ENCODE measurements around the gene TMTC1. TPM values are rescaled to one million over a fixed set of nuclear protein-coding genes. Genes with fewer than 3 reads are reported as not detected.

TMTC1 gene
- total RNA-seq, 1 experiment from 2014 or later, result 0.17 TPM

DNA sequence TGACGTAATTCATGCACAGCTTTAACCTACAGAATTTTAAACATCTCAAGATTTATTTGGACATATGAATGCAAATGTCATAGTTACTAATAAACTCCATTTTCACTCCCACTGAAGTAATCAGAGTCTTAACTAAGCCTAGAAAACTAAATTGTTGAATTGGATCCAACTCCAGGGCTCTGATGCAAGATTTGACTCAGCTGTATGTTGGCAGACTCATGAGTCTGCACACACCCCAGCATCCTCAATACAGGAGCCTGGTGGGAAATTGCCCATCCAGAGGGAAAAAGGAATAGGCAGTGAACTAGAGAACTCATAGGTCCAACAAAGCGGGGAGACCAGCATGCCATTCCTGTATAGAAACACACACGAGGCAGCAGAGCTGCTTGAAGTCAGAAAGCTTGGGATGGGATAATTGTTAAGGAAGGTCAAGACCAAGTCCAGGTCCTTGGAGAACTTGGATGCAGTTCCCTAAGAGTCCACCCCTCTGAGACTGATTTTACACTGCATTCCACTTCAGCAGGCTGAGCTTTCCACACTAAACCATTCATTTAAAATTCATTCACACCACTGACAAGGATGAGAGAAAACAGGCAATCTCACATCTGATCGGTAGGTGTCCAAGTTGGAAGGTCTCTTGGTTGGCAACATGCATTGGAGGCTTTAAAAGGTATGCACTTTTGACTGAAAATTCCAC, 14.4 kb downstream of the TMTC1 start:
- Mint-ChIP-seq H3K9me3 (ENCODE audit: low read depth, unreplicated experiment) (no peaks in the 10 kb centered on the region), H3K4me1 (ENCODE audit: low read depth, unreplicated experiment) (no peaks in the 10 kb centered on the region), H3K36me3 (ENCODE audit: insufficient read depth, unreplicated experiment) (no peaks in the 10 kb centered on the region), H3K27ac (ENCODE audit: unreplicated experiment) (no peak overlapping the region), H3K4me3 (ENCODE audit: low read depth, unreplicated experiment) (no peak overlapping the region), H3K27me3 (ENCODE audit: unreplicated experiment) (no peaks in the 10 kb centered on the region)
- CTCF ChIA-PET, result no interaction called here
- intact Hi-C loops (cut with micrococcal nuclease; ENCODE audit: unreplicated experiment), result no loop called here
- no peak for DNase-seq
- BruUV-seq (replicated peaks), result no TSS peak
- TF ChIP-seq, protein P1, sequence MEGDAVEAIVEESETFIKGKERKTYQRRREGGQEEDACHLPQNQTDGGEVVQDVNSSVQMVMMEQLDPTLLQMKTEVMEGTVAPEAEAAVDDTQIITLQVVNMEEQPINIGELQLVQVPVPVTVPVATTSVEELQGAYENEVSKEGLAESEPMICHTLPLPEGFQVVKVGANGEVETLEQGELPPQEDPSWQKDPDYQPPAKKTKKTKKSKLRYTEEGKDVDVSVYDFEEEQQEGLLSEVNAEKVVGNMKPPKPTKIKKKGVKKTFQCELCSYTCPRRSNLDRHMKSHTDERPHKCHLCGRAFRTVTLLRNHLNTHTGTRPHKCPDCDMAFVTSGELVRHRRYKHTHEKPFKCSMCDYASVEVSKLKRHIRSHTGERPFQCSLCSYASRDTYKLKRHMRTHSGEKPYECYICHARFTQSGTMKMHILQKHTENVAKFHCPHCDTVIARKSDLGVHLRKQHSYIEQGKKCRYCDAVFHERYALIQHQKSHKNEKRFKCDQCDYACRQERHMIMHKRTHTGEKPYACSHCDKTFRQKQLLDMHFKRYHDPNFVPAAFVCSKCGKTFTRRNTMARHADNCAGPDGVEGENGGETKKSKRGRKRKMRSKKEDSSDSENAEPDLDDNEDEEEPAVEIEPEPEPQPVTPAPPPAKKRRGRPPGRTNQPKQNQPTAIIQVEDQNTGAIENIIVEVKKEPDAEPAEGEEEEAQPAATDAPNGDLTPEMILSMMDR (IDR thresholded peaks at IDR 0.05; ENCODE audit: unreplicated experiment), result no peak

GRCh38 chr12:29768372-29768771, 15.4 kb downstream of the TMTC1 start:
- no peaks in the 10 kb centered on the region for H3K36me3 Mint-ChIP-seq (ENCODE audit: insufficient read depth, unreplicated experiment)
- no peaks in the 10 kb centered on the region for H3K4me1 Mint-ChIP-seq (ENCODE audit: low read depth, unreplicated experiment)
- H3K9me3 Mint-ChIP-seq (ENCODE audit: low read depth, unreplicated experiment), result no peaks in the 10 kb centered on the region
- CTCF ChIA-PET, result no interaction called here
- H3K4me3 Mint-ChIP-seq (ENCODE audit: low read depth, unreplicated experiment), result no peak overlapping the region
- no peaks in the 10 kb centered on the region for H3K27me3 Mint-ChIP-seq (ENCODE audit: unreplicated experiment)
- DNase-seq, result no peak
- TF ChIP-seq, protein P1 (IDR thresholded peaks at IDR 0.05; ENCODE audit: unreplicated experiment), result no peak
- intact Hi-C loops (cut with micrococcal nuclease; ENCODE audit: unreplicated experiment), result no loop called here
- no TSS peak for BruUV-seq (replicated peaks)
- no peak overlapping the region for H3K27ac Mint-ChIP-seq (ENCODE audit: unreplicated experiment)

- no peak overlapping the region for H3K27ac Mint-ChIP-seq (ENCODE audit: unreplicated experiment)
- H3K36me3 Mint-ChIP-seq (ENCODE audit: insufficient read depth, unreplicated experiment), result no peaks in the 10 kb centered on the region
- CTCF ChIA-PET, result interaction anchor here (0.6 to 0.9 kb wide), 3 partner anchors 10 to 1751 kb away, joined by 3 to 5 read pairs (median 4); no protein-coding TSS in a partner anchor
- intact Hi-C loops (cut with micrococcal nuclease; ENCODE audit: unreplicated experiment), result no loop called here
- BruUV-seq (replicated peaks), result no TSS peak
- H3K9me3 Mint-ChIP-seq (ENCODE audit: low read depth, unreplicated experiment), result no peaks in the 10 kb centered on the region
- H3K4me3 Mint-ChIP-seq (ENCODE audit: low read depth, unreplicated experiment), result no peak overlapping the region
- no peaks in the 10 kb centered on the region for H3K4me1 Mint-ChIP-seq (ENCODE audit: low read depth, unreplicated experiment)
- TF ChIP-seq, protein P1 (IDR thresholded peaks at IDR 0.05; ENCODE audit: unreplicated experiment), result no peak
- DNase-seq, result no peak
- no peaks in the 10 kb centered on the region for H3K27me3 Mint-ChIP-seq (ENCODE audit: unreplicated experiment)
These were observed 20.4 kb downstream of the TMTC1 start for GRCh38 chr12:29763301-29763683.

DNA sequence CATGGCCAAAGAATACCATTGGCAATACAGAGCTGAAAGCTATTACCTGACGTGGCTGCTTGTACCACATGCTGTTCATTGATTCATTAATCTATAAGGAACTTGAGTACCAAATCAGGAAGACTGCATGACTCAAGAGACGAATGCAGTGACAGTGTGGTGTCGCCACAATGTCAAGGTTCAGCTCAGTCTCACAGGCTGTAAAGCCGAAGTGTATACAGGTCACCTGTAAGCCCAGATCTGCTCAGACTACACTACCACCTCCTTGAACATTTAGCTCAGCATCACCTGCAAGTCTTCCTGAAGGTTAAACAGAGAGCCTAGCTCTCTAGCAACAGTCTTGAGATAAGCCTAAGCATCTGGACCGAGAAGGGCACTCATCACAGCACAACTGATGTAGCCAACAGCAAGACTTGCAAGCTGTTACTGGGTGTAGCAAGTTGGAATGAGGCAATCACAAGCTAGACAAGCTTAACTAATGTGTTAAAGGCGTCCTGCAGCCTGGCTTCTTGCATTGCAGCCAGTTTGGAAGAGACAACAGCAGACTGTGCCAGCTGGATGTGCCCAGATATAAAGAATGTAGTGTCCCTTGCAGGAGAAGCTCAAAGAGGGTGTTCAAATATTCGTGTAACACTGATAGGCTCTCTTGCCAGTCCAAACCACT, 21.0 kb downstream of the TMTC1 start:
- no peak for DNase-seq
- Mint-ChIP-seq H3K4me3 (ENCODE audit: low read depth, unreplicated experiment) (no peak overlapping the region), H3K27me3 (ENCODE audit: unreplicated experiment) (no peaks in the 10 kb centered on the region), H3K27ac (ENCODE audit: unreplicated experiment) (no peak overlapping the region), H3K9me3 (ENCODE audit: low read depth, unreplicated experiment) (no peaks in the 10 kb centered on the region), H3K36me3 (ENCODE audit: insufficient read depth, unreplicated experiment) (no peaks in the 10 kb centered on the region), H3K4me1 (ENCODE audit: low read depth, unreplicated experiment) (no peaks in the 10 kb centered on the region)
- CTCF ChIA-PET, result interaction anchor here (0.6 to 0.9 kb wide), 2 partner anchors 10 to 106 kb away, joined by 3 to 4 read pairs; no protein-coding TSS in a partner anchor
- intact Hi-C loops (cut with micrococcal nuclease; ENCODE audit: unreplicated experiment), result no loop called here
- BruUV-seq (replicated peaks), result no TSS peak
- TF ChIP-seq, protein P1 (IDR thresholded peaks at IDR 0.05; ENCODE audit: unreplicated experiment), result no peak

Measured in Calu3 (cell line).